ENCODE data around the gene IL18R1. TPM values are rescaled to one million over a fixed set of nuclear protein-coding genes. Genes with fewer than 3 reads are reported as not detected.

The IL18R1 gene
- total RNA-seq, 1 donor from 2014 or later, result 2.4 TPM

GRCh38 chr2:102340778-102341177, 14.8 kb upstream of the IL18R1 start:
- Histone ChIP-seq H3K4me1 (ENCODE audit: insufficient read depth, low read length) (peaks cover 9% of the 10 kb centered on the region), H2AFZ (ENCODE audit: low read depth, low read length) (no peak overlapping the region), H4K20me1 (ENCODE audit: insufficient read depth, low read length) (no peaks in the 10 kb centered on the region), H3K4me2 (ENCODE audit: low read length) (no peak overlapping the region), H3K4me3 (ENCODE audit: insufficient read depth, low read depth, low read length) (no peak overlapping the region), H3K27ac (ENCODE audit: low read depth, low read length) (no peak overlapping the region), H3K36me3 (ENCODE audit: insufficient read depth, low read length) (no peaks in the 10 kb centered on the region), H3K9ac (ENCODE audit: low read length) (no peak overlapping the region), H3K79me2 (ENCODE audit: insufficient read depth, low read length) (no peaks in the 10 kb centered on the region), H3K27me3 (ENCODE audit: insufficient read depth, low read length) (peaks cover 8% of the 10 kb centered on the region), H3K9me3 (ENCODE audit: insufficient read depth, low read depth, low read length) (no peaks in the 10 kb centered on the region)
- no peaks in the 10 kb centered on the region for H3K27me3 Mint-ChIP-seq (ENCODE audit: low read depth, unreplicated experiment)
- no peak for FAIRE-seq
- H3K4me1 Mint-ChIP-seq (ENCODE audit: low read depth, unreplicated experiment), result no peaks in the 10 kb centered on the region
- no peaks in the 10 kb centered on the region for H3K9me3 Mint-ChIP-seq (ENCODE audit: unreplicated experiment)
- no peak for DNase-seq (ENCODE audit: low read depth)
- no peaks in the 10 kb centered on the region for H3K36me3 Mint-ChIP-seq (ENCODE audit: low read depth, unreplicated experiment)
- no peak overlapping the region for H3K4me3 Mint-ChIP-seq (ENCODE audit: unreplicated experiment)
- TF ChIP-seq EZH2 (IDR thresholded peaks at IDR 0.05; ENCODE audit: insufficient read depth, low read length) (no peak), CTCF (IDR thresholded peaks at IDR 0.05; ENCODE audit: insufficient read depth, low read depth, low read length) (no peak)
- no peak overlapping the region for H3K27ac Mint-ChIP-seq (ENCODE audit: unreplicated experiment)

GRCh38 chr2:102342888-102343287, 12.7 kb upstream of the IL18R1 start:
- Histone ChIP-seq H3K4me2 (ENCODE audit: low read length) (no peak overlapping the region), H3K79me2 (ENCODE audit: insufficient read depth, low read length) (no peaks in the 10 kb centered on the region), H3K4me1 (ENCODE audit: insufficient read depth, low read length) (no peaks in the 10 kb centered on the region), H3K4me3 (ENCODE audit: insufficient read depth, low read depth, low read length) (no peak overlapping the region), H3K27ac (ENCODE audit: low read depth, low read length) (no peak overlapping the region), H2AFZ (ENCODE audit: low read depth, low read length) (no peak overlapping the region), H3K9ac (ENCODE audit: low read length) (no peak overlapping the region), H3K9me3 (ENCODE audit: insufficient read depth, low read depth, low read length) (no peaks in the 10 kb centered on the region), H4K20me1 (ENCODE audit: insufficient read depth, low read length) (no peaks in the 10 kb centered on the region), H3K27me3 (ENCODE audit: insufficient read depth, low read length) (peaks cover 8% of the 10 kb centered on the region), H3K36me3 (ENCODE audit: insufficient read depth, low read length) (no peaks in the 10 kb centered on the region)
- no peaks in the 10 kb centered on the region for H3K36me3 Mint-ChIP-seq (ENCODE audit: low read depth, unreplicated experiment)
- no peaks in the 10 kb centered on the region for H3K9me3 Mint-ChIP-seq (ENCODE audit: unreplicated experiment)
- H3K4me3 Mint-ChIP-seq (ENCODE audit: unreplicated experiment), result no peak overlapping the region
- no peak overlapping the region for H3K27ac Mint-ChIP-seq (ENCODE audit: unreplicated experiment)
- no peaks in the 10 kb centered on the region for H3K4me1 Mint-ChIP-seq (ENCODE audit: low read depth, unreplicated experiment)
- H3K27me3 Mint-ChIP-seq (ENCODE audit: low read depth, unreplicated experiment), result peaks cover 3% of the 10 kb centered on the region
- TF ChIP-seq EZH2 (IDR thresholded peaks at IDR 0.05; ENCODE audit: insufficient read depth, low read length), result no peak
- TF ChIP-seq CTCF (IDR thresholded peaks at IDR 0.05; ENCODE audit: insufficient read depth, low read depth, low read length), result no peak
- DNase-seq (ENCODE audit: low read depth) (no peak), FAIRE-seq (no peak)

- Mint-ChIP-seq H3K27ac (ENCODE audit: unreplicated experiment) (no peak overlapping the region), H3K9me3 (ENCODE audit: unreplicated experiment) (no peaks in the 10 kb centered on the region), H3K36me3 (ENCODE audit: low read depth, unreplicated experiment) (no peaks in the 10 kb centered on the region), H3K4me3 (ENCODE audit: unreplicated experiment) (no peak overlapping the region), H3K27me3 (ENCODE audit: low read depth, unreplicated experiment) (peaks cover 3% of the 10 kb centered on the region), H3K4me1 (ENCODE audit: low read depth, unreplicated experiment) (no peaks in the 10 kb centered on the region)
- Histone ChIP-seq H3K27ac (ENCODE audit: low read depth, low read length) (no peak overlapping the region), H3K9me3 (ENCODE audit: insufficient read depth, low read depth, low read length) (no peaks in the 10 kb centered on the region), H3K27me3 (ENCODE audit: insufficient read depth, low read length) (peaks cover 8% of the 10 kb centered on the region), H4K20me1 (ENCODE audit: insufficient read depth, low read length) (no peaks in the 10 kb centered on the region), H2AFZ (ENCODE audit: low read depth, low read length) (no peak overlapping the region), H3K9ac (ENCODE audit: low read length) (no peak overlapping the region), H3K4me2 (ENCODE audit: low read length) (no peak overlapping the region), H3K79me2 (ENCODE audit: insufficient read depth, low read length) (no peaks in the 10 kb centered on the region), H3K36me3 (ENCODE audit: insufficient read depth, low read length) (no peaks in the 10 kb centered on the region), H3K4me1 (ENCODE audit: insufficient read depth, low read length) (no peaks in the 10 kb centered on the region), H3K4me3 (ENCODE audit: insufficient read depth, low read depth, low read length) (no peak overlapping the region)
- FAIRE-seq, result no peak
- no peak for DNase-seq (ENCODE audit: low read depth)
- TF ChIP-seq CTCF (IDR thresholded peaks at IDR 0.05; ENCODE audit: insufficient read depth, low read depth, low read length), result no peak
- no peak for TF ChIP-seq EZH2 (IDR thresholded peaks at IDR 0.05; ENCODE audit: insufficient read depth, low read length)
Observed at GRCh38 chr2:102344397-102344796, 11.2 kb upstream of the IL18R1 start.
